Calu3 (cell line): ENCODE data around the gene USP17L18. TPM values are rescaled to one million over a fixed set of nuclear protein-coding genes. Genes with fewer than 3 reads are reported as not detected.
"Not testable (repeated sequence)": the region's sequence is repeated elsewhere in the genome, so short reads cannot be mapped to it uniquely, and the experiment has no call there.

Experiments
- BruUV-seq: library from RNA; stranded (reverse); fragments of 400-500 nt; replicated peaks from 2 replicates; lab custom pipeline; 2021; lab: Mats Ljungman, UMichigan
- CTCF ChIA-PET: fragments of 300-600 bp; sonication (Branson Sonifier 250); formaldehyde crosslinking; loops from one replicate; lab custom pipeline; 2022; ENCODE audit warnings: antibody characterized with exemption; lab: Charles Lee
- DNase-seq: peaks from one replicate; pipeline ENCODE4 v3.0.0; 2022
- H3K27ac Mint-ChIP-seq: one replicate; pipeline ENCODE4 v1.8.0; 2022; ENCODE audit warnings: mixed read lengths; ENCODE audit not compliant: unreplicated experiment
- H3K27me3 Mint-ChIP-seq: one replicate; pipeline ENCODE4 v1.8.0; 2022; ENCODE audit warnings: mixed read lengths; ENCODE audit not compliant: unreplicated experiment
- H3K36me3 Mint-ChIP-seq: one replicate; pipeline ENCODE4 v1.8.0; 2022; ENCODE audit warnings: mild to moderate bottlenecking, moderate library complexity, mixed read lengths; ENCODE audit not compliant: insufficient read depth, unreplicated experiment
- H3K4me1 Mint-ChIP-seq: one replicate; pipeline ENCODE4 v1.8.0; 2022; ENCODE audit warnings: mild to moderate bottlenecking, low read depth, mixed read lengths; ENCODE audit not compliant: unreplicated experiment
- H3K4me3 Mint-ChIP-seq: one replicate; pipeline ENCODE4 v1.8.0; 2022; ENCODE audit warnings: mild to moderate bottlenecking, low read depth, moderate library complexity, mixed read lengths; ENCODE audit not compliant: unreplicated experiment
- H3K9me3 Mint-ChIP-seq: one replicate; pipeline ENCODE4 v1.8.0; 2022; ENCODE audit warnings: low read depth, mixed read lengths; ENCODE audit not compliant: unreplicated experiment
- intact Hi-C: fragments of 100-400 bp; cut with micrococcal nuclease; formaldehyde crosslinking; loops from one replicate; pipeline ENCODE4 v1.10.0; 2022; ENCODE audit not compliant: unreplicated experiment
- total RNA-seq: library from RNA; stranded (reverse); gene quantifications from 2 replicates; pipeline ENCODE4 v1.2.3, GENCODE V29; 2022

USP17L18 gene
- total RNA-seq, 1 experiment from 2014 or later = not detected

DNA sequence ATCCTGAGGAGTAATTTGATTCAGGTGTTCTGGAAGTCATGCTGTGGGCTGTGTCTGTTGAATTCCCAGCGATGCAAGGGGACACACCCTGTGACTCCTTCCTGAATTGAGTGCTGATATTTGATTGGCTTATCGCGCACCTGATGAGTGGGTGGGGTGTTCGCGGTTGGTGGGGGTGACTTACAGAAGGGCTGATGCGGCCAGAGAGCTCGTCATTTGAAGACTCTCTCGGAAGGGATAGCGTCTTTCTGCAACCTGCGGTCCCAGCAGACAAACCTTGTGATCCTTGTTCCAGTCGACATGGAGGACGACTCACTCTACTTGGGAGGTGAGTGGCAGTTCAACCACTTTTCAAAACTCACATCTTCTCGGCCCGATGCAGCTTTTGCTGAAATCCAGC, 4.9 kb upstream of the USP17L18 start, which contains the start of gene USP17L17:
TSS of gene USP17L17 (plus strand) at position 301 of the 400 bp plus-strand sequence. CDS start at position 301, 0 bp downstream.
- CTCF ChIA-PET = not testable (repeated sequence)

DNA sequence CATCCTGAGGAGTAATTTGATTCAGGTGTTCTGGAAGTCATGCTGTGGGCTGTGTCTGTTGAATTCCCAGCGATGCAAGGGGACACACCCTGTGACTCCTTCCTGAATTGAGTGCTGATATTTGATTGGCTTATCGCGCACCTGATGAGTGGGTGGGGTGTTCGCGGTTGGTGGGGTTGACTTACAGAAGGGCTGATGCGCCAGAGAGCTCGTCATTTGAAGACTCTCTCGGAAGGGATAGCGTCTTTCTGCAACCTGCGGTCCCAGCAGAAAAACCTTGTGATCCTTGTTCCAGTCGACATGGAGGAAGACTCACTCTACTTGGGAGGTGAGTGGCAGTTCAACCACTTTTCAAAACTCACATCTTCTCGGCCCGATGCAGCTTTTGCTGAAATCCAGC, 4.6 kb downstream of the USP17L18 start, which contains the start of gene USP17L19:
TSS of gene USP17L19 (plus strand) at position 301 of the 400 bp plus-strand sequence. CDS start at position 301, 0 bp downstream.
- intact Hi-C loops, CTCF ChIA-PET, H3K4me1 Mint-ChIP-seq, H3K27ac Mint-ChIP-seq, DNase-seq, H3K4me3 Mint-ChIP-seq, H3K27me3 Mint-ChIP-seq, H3K9me3 Mint-ChIP-seq, H3K36me3 Mint-ChIP-seq, BruUV-seq: not testable (repeated sequence)

More for the DNA sequence above, 4.9 kb upstream of the USP17L18 start, which contains the start of gene USP17L17:
- H3K27ac Mint-ChIP-seq, H3K4me3 Mint-ChIP-seq, H3K9me3 Mint-ChIP-seq, intact Hi-C loops, H3K36me3 Mint-ChIP-seq, H3K4me1 Mint-ChIP-seq, BruUV-seq, H3K27me3 Mint-ChIP-seq, DNase-seq: not testable (repeated sequence)

DNA sequence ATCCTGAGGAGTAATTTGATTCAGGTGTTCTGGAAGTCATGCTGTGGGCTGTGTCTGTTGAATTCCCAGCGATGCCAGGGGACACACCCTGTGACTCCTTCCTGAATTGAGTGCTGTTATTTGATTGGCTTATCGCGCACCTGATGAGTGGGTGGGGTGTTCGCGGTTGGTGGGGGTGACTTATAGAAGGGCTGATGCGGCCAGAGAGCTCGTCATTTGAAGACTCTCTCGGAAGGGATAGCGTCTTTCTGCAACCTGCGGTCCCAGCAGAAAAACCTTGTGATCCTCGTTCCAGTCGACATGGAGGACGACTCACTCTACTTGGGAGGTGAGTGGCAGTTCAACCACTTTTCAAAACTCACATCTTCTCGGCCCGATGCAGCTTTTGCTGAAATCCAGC, 9.4 kb downstream of the USP17L18 start, which contains the start of gene USP17L20:
TSS of gene USP17L20 (plus strand) at position 301 of the 400 bp plus-strand sequence. CDS start at position 301, 0 bp downstream.
- H3K27ac Mint-ChIP-seq, H3K4me3 Mint-ChIP-seq, CTCF ChIA-PET, H3K9me3 Mint-ChIP-seq, DNase-seq, BruUV-seq, H3K4me1 Mint-ChIP-seq, H3K27me3 Mint-ChIP-seq, H3K36me3 Mint-ChIP-seq, intact Hi-C loops: not testable (repeated sequence)

DNA sequence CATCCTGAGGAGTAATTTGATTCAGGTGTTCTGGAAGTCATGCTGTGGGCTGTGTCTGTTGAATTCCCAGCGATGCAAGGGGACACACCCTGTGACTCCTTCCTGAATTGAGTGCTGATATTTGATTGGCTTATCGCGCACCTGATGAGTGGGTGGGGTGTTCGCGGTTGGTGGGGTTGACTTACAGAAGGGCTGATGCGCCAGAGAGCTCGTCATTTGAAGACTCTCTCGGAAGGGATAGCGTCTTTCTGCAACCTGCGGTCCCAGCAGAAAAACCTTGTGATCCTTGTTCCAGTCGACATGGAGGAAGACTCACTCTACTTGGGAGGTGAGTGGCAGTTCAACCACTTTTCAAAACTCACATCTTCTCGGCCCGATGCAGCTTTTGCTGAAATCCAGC, 14.1 kb downstream of the USP17L18 start, which contains the start of gene USP17L21:
TSS of gene USP17L21 (plus strand) at position 301 of the 400 bp plus-strand sequence. CDS start at position 301, 0 bp downstream.
- H3K9me3 Mint-ChIP-seq, intact Hi-C loops, H3K4me3 Mint-ChIP-seq, H3K36me3 Mint-ChIP-seq, CTCF ChIA-PET, H3K4me1 Mint-ChIP-seq, DNase-seq, H3K27me3 Mint-ChIP-seq, BruUV-seq, H3K27ac Mint-ChIP-seq: not testable (repeated sequence)

DNA sequence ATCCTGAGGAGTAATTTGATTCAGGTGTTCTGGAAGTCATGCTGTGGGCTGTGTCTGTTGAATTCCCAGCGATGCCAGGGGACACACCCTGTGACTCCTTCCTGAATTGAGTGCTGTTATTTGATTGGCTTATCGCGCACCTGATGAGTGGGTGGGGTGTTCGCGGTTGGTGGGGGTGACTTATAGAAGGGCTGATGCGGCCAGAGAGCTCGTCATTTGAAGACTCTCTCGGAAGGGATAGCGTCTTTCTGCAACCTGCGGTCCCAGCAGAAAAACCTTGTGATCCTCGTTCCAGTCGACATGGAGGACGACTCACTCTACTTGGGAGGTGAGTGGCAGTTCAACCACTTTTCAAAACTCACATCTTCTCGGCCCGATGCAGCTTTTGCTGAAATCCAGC, 18.9 kb downstream of the USP17L18 start, which contains the start of gene USP17L22:
TSS of gene USP17L22 (plus strand) at position 301 of the 400 bp plus-strand sequence. CDS start at position 301, 0 bp downstream.
- H3K4me1 Mint-ChIP-seq, H3K36me3 Mint-ChIP-seq, H3K27me3 Mint-ChIP-seq, CTCF ChIA-PET, H3K4me3 Mint-ChIP-seq, intact Hi-C loops, BruUV-seq, H3K9me3 Mint-ChIP-seq, DNase-seq, H3K27ac Mint-ChIP-seq: not testable (repeated sequence)

DNA sequence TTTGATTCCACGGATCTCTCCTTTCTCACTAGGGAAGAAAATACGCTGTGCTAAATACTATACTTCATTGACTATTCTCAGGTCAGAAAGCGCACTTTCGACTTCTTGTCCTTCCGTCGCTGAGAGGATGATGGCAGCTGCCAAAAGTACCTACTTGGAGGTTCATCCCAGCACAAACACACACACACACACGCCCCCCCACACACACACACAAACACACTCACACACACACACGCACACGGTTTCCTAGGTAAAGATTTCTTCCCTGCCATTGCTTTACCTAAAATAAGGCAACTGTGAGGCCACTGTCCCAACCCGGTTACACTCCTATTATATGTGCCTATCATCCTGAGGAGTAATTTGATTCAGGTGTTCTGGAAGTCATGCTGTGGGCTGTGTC, 23.3 kb downstream of the USP17L18 start:
- intact Hi-C loops, H3K4me1 Mint-ChIP-seq, H3K27ac Mint-ChIP-seq, H3K4me3 Mint-ChIP-seq, H3K27me3 Mint-ChIP-seq, H3K36me3 Mint-ChIP-seq, H3K9me3 Mint-ChIP-seq, BruUV-seq, CTCF ChIA-PET: not testable (repeated sequence)
- DNase-seq = peak; percentile 1

Other genes with a start within 250 kb of the USP17L18 start
- not detected in 2 replicates for gene FAM90A26, start 78.2 kb upstream of the USP17L18 start, total RNA-seq
- gene USP17L10, start 38.0 kb upstream of the USP17L18 start, total RNA-seq = not detected in 2 replicates
- gene USP17L11, start 33.2 kb upstream of the USP17L18 start, total RNA-seq = not detected in 2 replicates
- gene USP17L12, start 28.5 kb upstream of the USP17L18 start, total RNA-seq = not detected in 2 replicates
- gene USP17L13, start 23.7 kb upstream of the USP17L18 start, total RNA-seq = not detected in 2 replicates
- not detected in 2 replicates for gene USP17L15, start 14.2 kb upstream of the USP17L18 start, total RNA-seq
- not detected in 2 replicates for gene USP17L17, start 4.8 kb upstream of the USP17L18 start, total RNA-seq
- not detected in 2 replicates for gene USP17L19, start 4.7 kb downstream of the USP17L18 start, total RNA-seq
- gene USP17L20, start 9.5 kb downstream of the USP17L18 start, total RNA-seq = not detected in 2 replicates
- gene USP17L21, start 14.2 kb downstream of the USP17L18 start, total RNA-seq = not detected in 2 replicates
- not detected in 2 replicates for gene USP17L22, start 19.0 kb downstream of the USP17L18 start, total RNA-seq
- gene USP17L24, start 76.5 kb downstream of the USP17L18 start, total RNA-seq = not detected in 2 replicates
- gene USP17L25, start 81.3 kb downstream of the USP17L18 start, total RNA-seq = not detected in 2 replicates
- not detected in 2 replicates for gene USP17L26, start 86.0 kb downstream of the USP17L18 start, total RNA-seq
- not detected in 2 replicates for gene USP17L5, start 90.8 kb downstream of the USP17L18 start, total RNA-seq
- not detected in 2 replicates for gene USP17L27, start 95.5 kb downstream of the USP17L18 start, total RNA-seq
- not detected in 2 replicates for gene USP17L28, start 100.3 kb downstream of the USP17L18 start, total RNA-seq
- gene USP17L29, start 105.0 kb downstream of the USP17L18 start, total RNA-seq = not detected in 2 replicates
- gene USP17L30, start 114.5 kb downstream of the USP17L18 start, total RNA-seq = not detected in 2 replicates
- gene DEFB131A, start 195.8 kb downstream of the USP17L18 start, total RNA-seq = not detected in 2 replicates